ENCODE results near the gene DIRAS1.

DIRAS1 gene

DNA sequence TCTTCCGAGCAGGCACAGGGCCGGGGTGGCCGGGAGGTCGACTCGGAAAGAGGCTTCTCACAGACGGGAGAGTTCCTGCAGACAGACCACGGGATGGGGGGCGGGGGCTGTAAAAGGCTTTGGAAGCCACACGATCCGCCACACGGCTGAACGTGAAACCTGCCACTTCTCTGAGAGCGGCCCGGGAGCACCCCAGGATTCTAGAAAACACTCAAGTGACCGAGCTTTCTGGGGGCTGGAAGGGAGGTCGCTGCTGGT is 34.2 kb upstream of the DIRAS1 start:
- DNase-seq (ENCODE audit: low read depth), result no peak

DNA sequence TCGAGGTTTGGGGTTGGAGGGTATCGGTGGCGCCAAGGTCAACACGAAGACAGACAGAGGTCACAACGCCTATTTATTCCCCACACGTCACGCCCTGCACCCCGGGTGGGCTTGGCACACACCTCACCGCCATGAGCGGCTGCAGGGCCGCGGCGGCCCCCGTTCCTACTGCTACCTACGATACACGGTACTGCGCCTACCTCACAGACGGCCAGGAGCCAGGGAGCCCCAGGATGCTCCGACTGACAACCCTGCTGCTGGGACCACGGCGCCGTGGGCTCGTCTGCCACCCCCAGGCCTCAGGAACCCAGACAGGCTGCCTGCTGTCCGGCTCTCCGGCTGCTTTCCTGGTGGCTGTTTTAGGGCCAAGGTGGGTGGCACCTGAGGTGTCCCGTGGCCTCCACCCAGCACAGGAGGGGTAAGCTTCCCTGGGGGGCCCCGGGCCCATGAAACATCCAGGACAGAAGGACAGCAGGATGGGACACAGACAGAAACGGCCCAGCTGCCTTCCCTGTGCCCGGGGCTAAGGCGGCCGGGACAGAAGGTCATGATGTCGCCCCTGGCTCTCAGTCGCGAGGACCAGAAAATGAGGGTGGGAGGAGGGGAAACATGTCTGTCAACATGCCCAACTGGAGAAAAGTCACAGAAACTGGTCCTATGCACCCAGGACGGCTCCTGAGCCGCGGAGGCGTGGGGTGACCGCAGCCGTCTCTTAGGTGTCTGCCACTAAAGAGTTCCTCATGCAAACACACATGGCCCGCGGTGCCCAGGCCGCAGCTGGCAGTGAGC is 33.7 kb upstream of the DIRAS1 start:
- no peak for DNase-seq (ENCODE audit: low read depth)

DNA sequence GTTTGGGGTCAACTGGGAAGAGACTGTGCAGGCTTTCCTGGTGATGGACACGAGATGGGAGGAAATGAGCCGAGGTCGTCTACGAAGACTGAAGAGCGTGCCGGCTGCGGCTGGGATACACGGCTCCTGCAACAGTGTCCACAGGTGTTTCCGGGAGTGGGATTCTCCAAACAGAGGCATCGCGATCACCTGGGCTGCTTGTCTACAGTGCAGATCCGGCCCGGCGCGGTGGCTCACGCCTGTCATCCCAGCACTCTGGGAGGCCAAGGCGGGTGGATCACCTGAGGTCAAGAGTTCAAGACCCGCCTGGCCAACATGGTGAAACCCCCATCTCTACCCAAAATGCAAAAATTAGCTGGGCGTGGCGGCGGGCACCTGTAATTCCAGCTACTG is 30.3 kb upstream of the DIRAS1 start:
- DNase-seq (ENCODE audit: low read depth), result no peak

DNA sequence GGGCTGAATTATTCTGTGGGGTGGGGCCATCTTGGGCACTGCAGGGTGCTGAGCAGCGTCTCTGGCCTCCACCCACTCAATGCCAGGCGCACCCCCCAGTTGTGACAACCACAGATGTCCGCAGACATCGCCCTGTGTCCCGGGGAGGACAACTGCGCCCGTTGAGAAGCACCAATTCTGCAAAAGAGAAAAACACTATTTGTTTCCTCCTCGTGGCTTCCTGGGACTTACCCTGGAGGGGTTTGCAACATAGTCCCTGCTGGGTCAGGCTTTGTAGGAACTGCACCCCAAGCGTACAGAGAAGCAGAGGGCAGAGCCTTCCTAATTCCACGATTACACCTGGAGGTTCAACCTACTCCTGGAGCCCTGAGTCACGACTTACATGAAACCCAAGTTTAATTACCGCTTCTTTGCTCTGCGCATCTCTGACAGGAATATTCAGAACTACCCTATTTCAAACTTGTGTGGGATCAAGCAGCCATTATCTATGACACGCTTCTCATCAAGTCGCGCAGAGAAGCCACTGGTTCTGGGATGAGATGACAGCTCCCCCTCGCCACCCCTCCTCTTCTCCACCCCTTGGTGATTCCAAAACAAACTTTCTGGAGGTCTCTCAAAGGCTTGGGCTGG is 29.8 kb upstream of the DIRAS1 start:
- DNase-seq (ENCODE audit: low read depth), result no peak

DNA sequence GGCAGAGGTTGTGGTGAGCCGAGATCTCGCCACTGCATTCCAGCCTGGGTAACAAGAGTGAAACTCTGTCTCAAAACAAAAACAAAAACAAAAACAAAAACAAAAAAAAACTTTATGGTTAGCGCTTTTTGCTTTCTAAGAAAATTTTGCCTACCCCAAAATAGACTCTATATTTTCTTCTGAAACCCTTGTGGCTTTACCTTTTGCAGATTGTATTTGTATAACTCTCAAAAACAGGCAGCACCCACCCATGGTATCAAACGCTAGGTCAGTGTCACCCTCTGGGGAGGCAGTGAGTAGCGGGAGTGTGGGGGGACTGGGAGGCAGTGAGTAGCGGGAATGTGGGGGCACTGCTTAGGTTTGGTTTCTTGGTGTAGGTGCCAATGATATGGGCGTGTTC is 26.2 kb upstream of the DIRAS1 start:
- DNase-seq (ENCODE audit: low read depth), result no peak

DNA sequence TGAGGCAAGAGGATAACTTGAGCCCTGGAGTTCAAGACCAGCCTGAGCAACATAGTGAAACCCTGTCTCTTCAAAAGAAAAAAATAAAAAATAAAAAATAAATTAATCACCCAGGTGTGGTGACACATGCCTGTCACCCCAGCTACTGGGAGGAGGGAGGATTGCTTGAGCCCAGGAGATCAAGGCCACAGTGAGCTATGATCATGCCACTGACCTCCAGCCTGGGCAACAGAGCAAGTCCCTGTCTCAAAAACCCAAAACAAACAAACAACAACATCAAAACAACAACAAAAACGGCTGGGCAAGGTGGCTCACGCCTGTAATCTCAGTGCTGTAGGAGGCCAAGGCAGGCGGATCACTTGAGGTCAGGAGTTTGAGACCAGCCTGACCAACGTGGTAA is 22.9 kb upstream of the DIRAS1 start:
- DNase-seq (ENCODE audit: low read depth), result no peak

DNA sequence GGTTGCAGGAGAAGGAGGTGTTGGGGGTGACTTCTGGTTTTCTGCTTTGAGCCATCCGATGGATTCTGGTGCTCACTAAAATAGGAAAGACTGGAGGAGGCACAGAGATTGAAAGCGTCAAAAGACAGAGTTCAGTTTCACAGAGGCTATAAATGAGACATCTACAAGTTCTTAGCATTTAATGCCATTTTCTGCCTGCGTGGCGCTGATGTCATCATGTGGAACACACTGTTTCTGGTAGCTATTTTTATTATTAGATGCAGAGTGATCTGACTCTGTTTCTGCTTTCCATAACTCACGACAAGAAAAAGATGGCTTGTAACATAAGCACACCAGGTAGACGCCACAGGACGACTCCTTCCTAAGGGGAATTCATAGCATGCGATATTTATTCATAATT is 21.9 kb upstream of the DIRAS1 start:
- DNase-seq (ENCODE audit: low read depth), result no peak

DNA sequence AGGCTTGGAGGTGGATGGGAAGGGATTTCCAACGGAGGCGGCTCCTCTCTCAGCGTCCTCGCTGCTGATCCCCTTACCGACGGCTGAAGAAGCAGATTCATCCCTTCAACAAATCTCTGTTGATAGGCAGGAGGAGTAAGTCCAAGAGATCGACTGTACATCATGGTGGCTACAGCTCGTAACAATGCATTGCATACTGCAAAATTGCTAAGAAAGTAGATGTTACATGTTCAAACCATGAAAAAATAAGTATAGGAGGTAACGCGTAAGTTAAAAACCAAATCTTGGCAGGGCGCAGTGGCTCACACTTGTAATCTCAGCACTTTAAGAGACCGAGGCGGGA is 19.1 kb upstream of the DIRAS1 start:
- DNase-seq (ENCODE audit: low read depth), result no peak

DNA sequence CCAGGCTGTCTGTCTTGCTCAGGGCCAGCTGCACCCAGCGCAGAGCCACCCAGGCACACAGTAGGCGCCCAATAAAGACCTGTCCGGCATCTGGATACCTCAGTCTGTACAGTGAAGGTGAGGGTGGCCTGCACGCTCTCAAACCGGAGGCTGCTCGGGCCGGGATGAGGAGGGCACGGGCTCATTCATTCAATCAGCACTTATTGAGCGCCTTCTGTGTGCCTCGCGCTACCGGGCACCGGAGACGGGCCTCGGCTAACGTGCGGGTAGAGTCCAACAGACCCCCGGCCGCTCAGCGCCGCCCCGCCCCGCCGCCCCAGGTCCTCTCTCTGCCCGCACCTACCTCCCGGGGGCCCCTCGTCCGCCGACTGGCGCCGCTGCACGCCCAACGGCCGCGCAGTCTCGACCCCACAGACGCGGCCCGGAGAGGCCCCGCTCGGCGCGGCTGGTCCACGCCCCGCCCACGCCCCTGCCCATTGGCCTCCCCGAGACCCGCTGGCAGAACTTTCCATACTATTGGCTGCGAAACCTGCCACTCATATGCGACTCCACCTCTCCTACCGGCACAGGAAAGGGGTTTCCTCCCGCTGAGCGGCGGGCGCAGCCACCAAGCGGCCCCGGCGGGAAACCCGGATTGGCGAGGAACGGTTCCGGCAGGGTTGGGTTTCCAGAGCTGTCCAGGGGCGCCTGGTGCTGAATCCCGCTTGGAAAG is 18.6 kb upstream of the DIRAS1 start, which contains the start of gene SLC39A3:
Gene SLC39A3, minus strand, starts transcription at position 416 of the 712 bp plus-strand sequence. CDS start 2,760 bp downstream, outside the sequence.
- DNase-seq (ENCODE audit: low read depth), result peak; percentile 95

DNA sequence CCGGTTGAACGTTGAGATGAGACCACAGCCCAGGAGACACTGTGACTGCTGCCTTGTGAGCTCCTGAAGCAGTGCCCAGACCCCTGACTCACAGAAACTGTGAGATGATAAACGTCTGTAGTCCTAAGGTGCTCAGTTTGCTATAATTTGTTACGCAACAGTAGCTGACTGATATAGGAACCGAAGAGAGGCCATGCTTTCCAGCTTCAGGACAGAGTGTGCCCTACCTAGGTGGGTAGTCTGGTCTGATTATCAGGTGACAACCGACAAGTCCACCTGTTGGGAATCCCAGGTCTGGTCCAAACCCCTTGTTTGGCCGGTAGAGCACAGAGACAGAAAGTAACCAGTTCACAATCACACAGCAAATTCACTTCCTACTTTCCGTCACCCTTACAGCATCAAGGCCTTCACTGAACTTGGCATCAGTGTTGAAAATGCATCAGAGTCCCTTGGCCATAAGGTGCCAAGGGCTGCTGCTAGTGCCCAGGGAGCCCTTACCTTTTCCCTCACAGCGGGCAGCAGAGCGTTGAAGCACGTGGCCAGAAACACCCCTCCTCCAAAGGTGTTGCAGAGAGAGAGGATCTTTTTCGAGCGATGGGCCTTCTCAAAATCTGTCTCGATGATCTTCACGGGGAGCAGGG is 15.5 kb upstream of the DIRAS1 start:
- DNase-seq (ENCODE audit: low read depth), result no peak

DNA sequence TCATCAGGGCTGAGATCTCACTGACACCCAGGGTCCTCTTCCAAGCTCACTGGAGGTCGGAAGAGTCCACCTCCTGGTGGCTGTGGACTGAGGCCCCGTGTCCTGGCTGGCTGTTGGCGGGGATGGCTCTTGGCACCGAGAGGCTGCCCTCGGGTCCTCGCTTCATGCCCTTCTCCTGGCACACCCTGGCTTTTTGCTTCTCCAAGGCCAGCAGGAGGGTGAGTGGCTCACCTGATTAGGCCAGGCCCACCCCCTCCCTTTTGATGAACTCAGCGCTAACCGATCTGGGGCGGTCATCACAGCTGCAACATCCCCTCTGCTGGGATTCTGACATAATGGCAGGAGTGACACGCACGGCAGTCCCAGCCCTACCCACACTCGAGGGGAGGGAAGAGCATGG is 14.2 kb upstream of the DIRAS1 start:
- no peak for DNase-seq (ENCODE audit: low read depth)

DNA sequence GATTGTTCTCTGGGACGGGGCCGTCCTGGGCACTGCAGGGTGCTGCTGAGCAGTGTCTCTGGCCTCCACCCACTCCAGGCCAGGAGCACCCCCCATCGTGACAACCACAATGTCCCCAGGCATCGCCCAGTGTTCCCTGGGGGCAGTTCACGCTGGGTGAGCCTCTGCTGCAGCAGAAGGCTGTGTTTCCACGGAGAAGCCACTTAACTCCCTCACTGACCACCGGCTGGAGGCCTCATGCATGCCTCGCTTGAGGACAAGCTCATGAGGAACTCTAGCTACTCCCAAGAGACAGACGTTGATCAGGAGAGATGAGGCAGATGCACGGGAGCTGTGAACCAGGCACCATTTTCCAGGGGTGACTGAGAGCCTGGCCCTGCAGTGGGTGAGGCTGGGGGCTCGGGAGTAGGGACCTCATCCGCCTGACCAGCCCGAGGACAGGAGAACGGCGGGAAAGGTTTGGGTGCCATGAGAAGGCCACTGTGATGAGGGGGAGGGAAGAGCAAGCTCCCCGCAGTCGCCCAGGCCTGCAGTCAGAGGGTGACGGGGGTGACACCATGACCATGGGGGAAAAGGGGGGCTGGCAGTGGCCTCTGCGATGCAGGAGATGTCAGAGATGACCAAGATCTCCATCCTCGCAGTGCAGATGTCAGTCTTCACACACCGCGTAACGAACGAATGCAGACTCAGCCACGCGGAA is 13.6 kb upstream of the DIRAS1 start:
- DNase-seq (ENCODE audit: low read depth), result no peak

DNA sequence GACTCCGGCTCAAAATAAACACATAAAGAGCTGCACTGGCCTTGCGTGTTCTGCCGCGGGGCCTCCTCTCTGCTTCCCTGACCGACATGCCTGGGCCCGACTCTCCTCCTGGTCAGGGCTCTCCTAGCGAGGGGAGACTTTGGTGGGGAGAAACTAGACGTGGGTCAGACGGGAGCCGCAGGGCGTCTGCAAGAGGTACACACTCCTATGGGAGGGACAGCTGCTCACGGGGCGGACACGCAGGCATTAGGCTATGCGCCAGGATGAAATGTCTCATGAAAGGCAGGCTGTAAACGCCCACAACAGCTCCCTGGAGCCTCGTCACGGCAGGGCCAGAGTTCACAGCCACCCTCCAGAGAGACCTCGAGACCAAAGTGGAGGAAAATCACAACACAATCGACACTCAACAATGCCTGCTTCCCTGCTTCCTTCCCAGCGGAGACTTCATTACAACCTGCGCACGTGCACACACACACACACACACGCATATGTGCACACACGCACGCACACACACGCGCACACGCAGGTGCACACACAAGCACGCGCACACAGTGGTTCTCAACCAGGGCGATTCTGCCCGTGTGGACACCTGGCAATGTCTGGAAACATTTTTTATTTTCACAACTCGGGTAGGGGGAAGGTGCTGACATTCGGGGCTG is 12.9 kb upstream of the DIRAS1 start:
- DNase-seq (ENCODE audit: low read depth), result no peak

DNA sequence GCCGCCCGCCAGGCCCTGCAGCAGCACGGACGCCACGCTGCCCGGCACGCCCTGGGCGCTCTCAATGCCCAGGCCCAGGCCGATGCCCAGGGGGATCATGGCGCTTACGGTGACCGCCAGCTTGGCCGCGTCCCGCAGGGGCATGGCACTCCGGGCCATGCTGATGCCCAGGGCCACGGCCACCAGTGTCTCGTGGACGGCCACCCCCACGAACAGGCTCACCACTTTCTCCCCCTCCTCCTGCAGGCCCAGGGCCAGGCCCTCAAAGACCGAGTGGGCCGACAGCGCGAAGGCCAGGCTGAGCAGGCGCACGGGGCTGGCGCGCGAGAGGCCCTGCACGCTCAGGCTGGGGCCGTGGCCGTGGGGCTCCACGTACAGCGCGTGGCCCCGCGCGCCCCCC is 11.7 kb upstream of the DIRAS1 start:
- DNase-seq (ENCODE audit: low read depth), result no peak

DNA sequence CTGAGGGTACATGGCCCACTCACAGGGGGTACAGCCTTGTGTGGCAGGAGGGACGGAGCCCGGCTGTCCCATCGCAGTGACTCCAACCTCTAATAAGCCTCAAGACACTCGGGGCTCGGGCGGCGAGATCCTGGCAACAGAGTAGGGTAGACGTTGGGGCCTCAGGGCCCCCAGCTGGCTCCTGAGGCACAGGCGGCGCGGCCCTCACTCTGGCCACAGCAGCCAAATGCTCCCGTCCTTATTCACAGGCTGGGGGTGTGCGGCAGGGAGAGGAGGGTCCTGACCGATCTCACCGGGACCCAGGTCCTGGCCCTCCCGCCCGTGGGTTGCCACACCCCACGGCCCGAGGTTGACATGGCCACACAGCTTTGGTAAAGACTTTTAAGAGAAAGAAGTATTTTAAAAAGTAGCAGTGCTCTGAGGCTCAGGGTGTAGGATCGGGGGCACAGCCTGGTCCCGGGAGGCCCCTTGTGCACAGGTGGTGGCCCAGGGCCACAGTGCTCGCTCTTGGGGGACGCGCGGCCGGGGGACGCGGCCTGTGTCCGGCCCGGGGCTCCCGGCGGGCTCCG is 11.1 kb upstream of the DIRAS1 start:
- no peak for DNase-seq (ENCODE audit: low read depth)

DNA sequence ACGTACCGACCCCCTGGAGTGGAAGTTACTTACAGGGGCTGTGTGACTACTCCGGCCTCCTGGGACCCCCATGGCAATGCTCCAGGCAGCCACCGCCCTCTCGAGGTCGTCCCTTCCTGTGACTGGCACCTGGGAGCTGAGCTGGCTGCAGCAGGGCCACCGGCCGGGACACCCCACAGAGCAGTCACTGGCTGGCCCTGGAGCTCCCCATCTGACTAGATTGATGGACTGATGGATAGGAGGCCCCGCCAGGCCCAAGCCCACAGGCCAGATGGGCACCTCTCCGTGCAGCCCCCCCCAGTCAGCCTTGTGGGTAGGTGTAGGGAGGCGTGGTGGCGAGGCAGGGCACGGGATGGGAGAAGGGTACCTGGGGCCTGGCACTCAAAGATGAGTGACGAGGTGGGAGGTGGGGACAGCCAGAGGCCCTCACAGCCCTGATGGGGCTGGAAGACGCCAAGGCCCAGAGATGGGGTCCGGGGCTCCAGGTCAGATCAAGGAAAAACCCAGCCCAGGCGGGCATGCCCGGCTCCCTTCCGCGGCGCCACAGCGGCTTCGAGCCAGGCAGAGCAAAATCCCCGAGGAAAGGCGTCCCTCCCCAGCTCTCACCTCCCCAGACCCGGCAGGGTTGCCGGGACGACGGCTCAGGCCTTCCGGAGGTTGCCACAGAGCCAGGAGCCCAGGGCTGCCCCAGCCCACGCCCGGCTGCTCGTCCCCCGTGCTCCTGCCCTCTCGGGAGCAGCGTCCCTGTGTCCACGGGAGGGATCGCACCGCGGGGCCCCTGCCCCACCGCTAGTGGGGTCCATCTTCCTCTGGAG is 10.2 kb upstream of the DIRAS1 start:
- DNase-seq (ENCODE audit: low read depth), result no peak

DNA sequence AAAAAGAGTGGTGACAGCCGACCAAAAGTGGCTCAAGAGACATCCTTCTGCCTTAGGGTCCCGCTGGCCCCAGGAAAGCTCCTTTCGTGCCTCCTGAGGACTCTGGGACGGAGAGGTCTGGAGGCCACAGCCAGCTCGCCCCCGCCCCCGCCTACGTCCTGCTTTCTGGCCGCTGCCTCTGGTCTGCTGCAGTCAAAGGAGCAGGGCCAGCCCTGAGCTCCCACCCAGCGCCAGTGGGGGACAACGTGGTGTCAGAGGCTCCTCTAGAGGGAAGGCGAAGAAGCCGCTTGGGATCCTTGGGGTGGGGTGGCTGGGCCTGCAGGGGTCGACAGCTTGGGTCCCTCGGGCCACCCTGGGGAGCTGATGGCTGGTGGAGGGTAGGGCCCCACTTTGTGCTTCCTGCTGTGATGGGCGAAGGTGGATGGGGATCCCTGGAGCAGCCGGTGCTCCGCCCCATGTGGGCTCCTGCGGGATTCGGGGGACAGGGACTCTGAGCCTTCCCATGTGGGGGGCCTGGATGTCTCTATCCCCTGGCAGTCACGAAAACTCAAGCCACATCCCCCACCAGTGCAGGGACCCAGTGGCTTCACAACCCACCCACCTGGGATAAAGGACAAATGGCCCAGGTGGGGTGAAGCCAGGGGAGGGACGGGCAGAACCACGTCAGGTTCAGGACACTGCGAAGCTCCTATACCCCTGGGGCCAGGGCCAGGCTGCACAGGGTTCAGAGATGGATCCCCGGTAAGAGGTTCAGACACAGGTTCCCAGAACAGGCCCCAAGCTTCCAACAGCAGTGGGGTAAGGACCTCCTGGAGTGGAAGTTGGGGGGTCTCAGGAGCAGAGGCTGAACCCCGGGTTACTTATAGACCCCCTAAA is 9.0 kb upstream of the DIRAS1 start:
- no peak for DNase-seq (ENCODE audit: low read depth)

DNA sequence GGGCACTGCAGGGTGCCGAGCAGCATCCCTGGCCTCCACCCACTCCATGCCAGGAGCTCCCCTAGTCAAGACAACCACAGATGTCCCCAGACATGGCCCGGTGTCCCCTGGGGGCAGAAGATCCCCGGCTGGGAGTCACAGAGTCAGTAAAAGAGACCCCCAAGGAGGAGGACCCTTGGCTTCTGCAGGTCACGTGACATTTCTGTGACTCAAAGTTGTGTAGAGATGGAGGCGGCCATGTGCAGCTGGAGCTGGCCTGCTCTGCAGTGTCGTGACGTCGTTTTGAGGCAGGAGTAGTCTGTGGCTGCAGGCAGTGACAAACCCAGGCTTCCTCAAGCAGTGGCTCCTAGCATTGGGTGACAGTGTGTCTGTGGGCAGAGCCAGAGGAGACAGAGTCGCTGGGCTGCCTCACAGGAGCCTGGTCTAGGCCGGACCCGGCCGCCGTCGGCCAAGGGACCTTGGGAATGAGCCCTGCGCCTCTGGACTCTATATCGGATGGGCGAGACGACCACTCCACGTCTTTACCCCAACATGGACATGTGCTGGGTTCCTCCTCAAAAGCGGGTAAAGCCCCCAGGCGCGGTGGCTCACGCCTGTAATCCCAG is 7.7 kb upstream of the DIRAS1 start:
- DNase-seq (ENCODE audit: low read depth), result no peak

DNA sequence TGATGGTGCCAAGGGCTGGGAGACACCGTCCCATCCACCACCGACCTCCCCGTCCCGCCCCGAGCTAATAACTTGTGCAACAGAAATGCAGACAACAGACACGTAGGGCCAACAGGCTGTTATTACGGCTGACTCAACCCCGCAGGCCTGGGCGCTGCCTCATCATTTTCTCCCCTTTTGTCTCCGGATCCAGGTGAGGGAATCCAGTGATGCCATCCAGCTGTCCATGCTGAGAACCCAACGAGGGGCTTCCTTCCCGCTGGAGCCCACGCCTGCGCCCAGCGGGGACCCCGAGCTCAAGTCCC is 6.4 kb upstream of the DIRAS1 start:
- no peak for DNase-seq (ENCODE audit: low read depth)

Data from HS-5 (cell line).